Panc1 (cell line): ENCODE measurements around the gene OR4L1.

Experiments used
- POLR2AphosphoS5 ChIP-seq: IDR thresholded peaks from 2 replicates; pipeline ENCODE4 v1.6.1; 2012; ENCODE audit warnings: mild to moderate bottlenecking, low read depth, low read length, moderate library complexity
- SIN3A ChIP-seq: IDR thresholded peaks from 2 replicates; pipeline ENCODE4 v1.6.1; 2012; ENCODE audit warnings: low read depth, mild to moderate bottlenecking, low read length, moderate library complexity, borderline replicate concordance; ENCODE audit not compliant: insufficient read depth
- TF ChIP-seq, protein P1 (sequence below): fragments of 450-650 bp; IDR thresholded peaks from 2 replicates; pipeline ENCODE4 v1.5.1; 2017; ENCODE audit warnings: mild to moderate bottlenecking

- TF ChIP-seq, protein P1, sequence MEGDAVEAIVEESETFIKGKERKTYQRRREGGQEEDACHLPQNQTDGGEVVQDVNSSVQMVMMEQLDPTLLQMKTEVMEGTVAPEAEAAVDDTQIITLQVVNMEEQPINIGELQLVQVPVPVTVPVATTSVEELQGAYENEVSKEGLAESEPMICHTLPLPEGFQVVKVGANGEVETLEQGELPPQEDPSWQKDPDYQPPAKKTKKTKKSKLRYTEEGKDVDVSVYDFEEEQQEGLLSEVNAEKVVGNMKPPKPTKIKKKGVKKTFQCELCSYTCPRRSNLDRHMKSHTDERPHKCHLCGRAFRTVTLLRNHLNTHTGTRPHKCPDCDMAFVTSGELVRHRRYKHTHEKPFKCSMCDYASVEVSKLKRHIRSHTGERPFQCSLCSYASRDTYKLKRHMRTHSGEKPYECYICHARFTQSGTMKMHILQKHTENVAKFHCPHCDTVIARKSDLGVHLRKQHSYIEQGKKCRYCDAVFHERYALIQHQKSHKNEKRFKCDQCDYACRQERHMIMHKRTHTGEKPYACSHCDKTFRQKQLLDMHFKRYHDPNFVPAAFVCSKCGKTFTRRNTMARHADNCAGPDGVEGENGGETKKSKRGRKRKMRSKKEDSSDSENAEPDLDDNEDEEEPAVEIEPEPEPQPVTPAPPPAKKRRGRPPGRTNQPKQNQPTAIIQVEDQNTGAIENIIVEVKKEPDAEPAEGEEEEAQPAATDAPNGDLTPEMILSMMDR, result no peak
- no peak for TF ChIP-seq POLR2AphosphoS5
- TF ChIP-seq SIN3A, result no peak
These were observed 28.8 kb upstream of the OR4L1 start for GRCh38 chr14:20031058-20031457.
